Gastroesophageal sphincter (tissue), 4 donors: ENCODE data around the gene KAZN. TPM values are rescaled to one million over a fixed set of nuclear protein-coding genes. Genes with fewer than 3 reads are reported as not detected.

Experiments used
- ATAC-seq: fragments of 150-250 bp; one replicate; pipeline ENCODE4 v1.9.1; 2016; ENCODE audit warnings: mild to moderate bottlenecking, moderate library complexity
- H3K27ac ChIP-seq, 4 donors: fragments of 200-600 bp; sonication (generic) in 3 of 4; 1 replicate in 3 of 4; 2 replicates in 1 of 4; pipeline ENCODE4 v1.5.1; 2016 to 2019
- H3K27me3 ChIP-seq: fragments of 200-600 bp; sonication (generic); one replicate; pipeline ENCODE4 v1.5.1; 2019
- H3K36me3 ChIP-seq, 2 donors: fragments of 200-600 bp; sonication (generic); one replicate each; pipeline ENCODE4 v1.5.1; 2019; ENCODE audit warnings: control low read depth in 1 of 2
- H3K4me1 ChIP-seq, 3 donors: fragments of 200-600 bp; sonication (generic); 1 replicate in 2 of 3; 2 replicates in 1 of 3; pipeline ENCODE4 v1.5.1; 2016 to 2019; ENCODE audit warnings: control low read depth in 2 of 3
- H3K4me3 ChIP-seq, 2 donors: fragments of 200-600 bp; sonication (generic); one replicate each; pipeline ENCODE4 v1.5.1; 2019; ENCODE audit warnings: mild to moderate bottlenecking in 1 of 2, moderate library complexity in 1 of 2
- H3K9me3 ChIP-seq, 3 donors: fragments of 200-600 bp; sonication (generic); one replicate each; pipeline ENCODE4 v1.5.1; 2017 to 2019; ENCODE audit warnings: control low read depth in 2 of 3
- CTCF ChIP-seq, 4 experiments: fragments of 200-600 bp in 2 of 4; fragments of 450-650 bp in 2 of 4; sonication (generic) in 1 of 4; IDR thresholded peaks; one replicate each; pipeline ENCODE4 v1.5.1; 2017 to 2019; ENCODE audit warnings: antibody characterized with exemption in 4 of 4, mild to moderate bottlenecking in 2 of 4, moderate library complexity in 2 of 4
- EP300 ChIP-seq: sonication (generic); formaldehyde crosslinking; IDR thresholded peaks from one replicate; pipeline ENCODE4 v1.6.1; 2017; ENCODE audit warnings: antibody characterized with exemption, mild to moderate bottlenecking
- POLR2A ChIP-seq, 2 donors: fragments of 450-650 bp; IDR thresholded peaks; one replicate each; pipeline ENCODE4 v1.6.1; 2017; ENCODE audit warnings: antibody characterized with exemption in 2 of 2, mild to moderate bottlenecking in 2 of 2, moderate library complexity in 1 of 2
- POLR2AphosphoS5 ChIP-seq: sonication (generic); formaldehyde crosslinking; IDR thresholded peaks from one replicate; pipeline ENCODE4 v1.6.1; 2017; ENCODE audit warnings: antibody characterized with exemption
- WGBS, 2 donors: methylation state at CpG; one replicate each; pipeline ENCODE4 v1.1.5; 2018; ENCODE audit warnings: low coverage in 1 of 2; 5-methylcytosine and 5-hydroxymethylcytosine counted together
- total RNA-seq, 4 donors: library from RNA; depleted of rRNA; stranded (reverse); fragments of >200 nt; gene quantifications; one replicate each; pipeline ENCODE4 v1.1.0, GENCODE V29; 2016

KAZN gene
- total RNA-seq, 4 donors from 2014 or later: 6.5 to 16.6 (median 11.5) TPM

- no peaks in the 10 kb centered on the region for H3K9me3 ChIP-seq
- no peak overlapping the region for H3K27ac ChIP-seq
- TF ChIP-seq EP300: no peak
- no peak for TF ChIP-seq CTCF (IDR thresholded peaks at IDR 0.05)
- no peak for TF ChIP-seq POLR2A (IDR thresholded peaks at IDR 0.05)
- TF ChIP-seq POLR2AphosphoS5: no peak
- 53 to 61% methylated on average over 3 to 11 of the region's 23 CpGs for WGBS, 2 donors
- ATAC-seq: peak; percentile 44
- peaks cover 0 to 10% (median 0%) of the 10 kb centered on the region in 3 donors for H3K4me1 ChIP-seq
- no peaks in the 10 kb centered on the region for H3K27me3 ChIP-seq
- H3K4me3 ChIP-seq: no peak overlapping the region
- no peaks in the 10 kb centered on the region for H3K36me3 ChIP-seq
These were observed 397.9 kb downstream of the KAZN start for GRCh38 chr1:14996133-14997050.

GRCh38 chr1:14997646-14998276 is 399.3 kb downstream of the KAZN start:
- Histone ChIP-seq H3K36me3 (no peaks in the 10 kb centered on the region), H3K27ac (no peak overlapping the region), H3K27me3 (no peaks in the 10 kb centered on the region), H3K4me1 (peaks cover 0 to 10% (median 0%) of the 10 kb centered on the region in 3 donors), H3K4me3 (no peak overlapping the region), H3K9me3 (no peaks in the 10 kb centered on the region)
- TF ChIP-seq POLR2A (IDR thresholded peaks at IDR 0.05) (no peak), EP300 (no peak), CTCF (IDR thresholded peaks at IDR 0.05) (no peak), POLR2AphosphoS5 (no peak)
- ATAC-seq: no peak
- WGBS, 2 donors: 70% methylated on average over 4 of the region's 12 CpGs; no CpG with 5 or more reads in 1 of the 2 donors

- Histone ChIP-seq H3K27me3 (no peaks in the 10 kb centered on the region), H3K9me3 (no peaks in the 10 kb centered on the region), H3K4me3 (no peak overlapping the region), H3K4me1 (peaks cover 0 to 10% (median 0%) of the 10 kb centered on the region in 3 donors), H3K36me3 (no peaks in the 10 kb centered on the region), H3K27ac (no peak overlapping the region)
- WGBS, 2 donors: 84% methylated on average over 2 of the region's 10 CpGs; no CpG with 5 or more reads in 1 of the 2 donors
- ATAC-seq: no peak
- TF ChIP-seq POLR2A (IDR thresholded peaks at IDR 0.05) (no peak), EP300 (no peak), POLR2AphosphoS5 (no peak), CTCF (IDR thresholded peaks at IDR 0.05) (no peak)
These were observed 401.0 kb downstream of the KAZN start for GRCh38 chr1:14999441-14999840.

DNA sequence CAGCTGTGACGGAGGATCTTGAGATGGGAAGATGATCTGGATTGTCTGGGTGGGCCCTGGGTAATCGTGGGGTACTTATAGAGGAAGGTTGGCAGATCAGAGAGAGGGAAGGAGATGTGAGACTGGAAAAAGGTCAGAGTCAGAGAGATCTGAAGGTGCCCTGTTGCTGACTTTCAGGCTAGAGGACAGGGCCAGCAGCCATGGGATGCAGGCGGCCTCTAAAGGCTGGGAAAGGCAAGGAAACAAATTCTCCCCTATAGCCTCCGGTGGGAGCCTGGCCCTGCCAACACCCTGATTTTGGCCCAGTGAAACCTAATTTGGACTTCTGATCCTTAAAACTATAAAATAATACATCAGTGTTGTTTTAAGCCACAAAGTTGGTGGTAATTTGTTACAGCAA is 401.5 kb downstream of the KAZN start:
- Histone ChIP-seq H3K4me1 (peaks cover 0 to 10% (median 0%) of the 10 kb centered on the region in 3 donors), H3K27me3 (no peaks in the 10 kb centered on the region), H3K4me3 (no peak overlapping the region), H3K9me3 (no peaks in the 10 kb centered on the region), H3K27ac (no peak overlapping the region), H3K36me3 (no peaks in the 10 kb centered on the region)
- TF ChIP-seq CTCF (IDR thresholded peaks at IDR 0.05) (no peak), EP300 (no peak), POLR2A (IDR thresholded peaks at IDR 0.05) (no peak), POLR2AphosphoS5 (no peak)
- ATAC-seq: no peak
- 92 to 100% methylated on average over 2 to 4 of the region's 4 CpGs for WGBS, 2 donors
